Measurements from ENCODE around the gene KDM3B. TPM values are rescaled to one million over a fixed set of nuclear protein-coding genes. Genes with fewer than 3 reads are reported as not detected.
"Not testable (repeated sequence)": the region's sequence is repeated elsewhere in the genome, so short reads cannot be mapped to it uniquely, and the experiment has no call there.

Gene KDM3B
- polyA plus RNA-seq, 4 donors: 82.0 to 98.8 (median 93.8) TPM

- no peak for DNase-seq (ENCODE audit: low read depth in 4 of 4, low spot score in 2 of 4)
These were observed 36.8 kb downstream of the KDM3B start for GRCh38 chr5:138389332-138389731.

GRCh38 chr5:138389911-138390310 lies 37.4 kb downstream of the KDM3B start:
- DNase-seq (ENCODE audit: low read depth in 4 of 4, low spot score in 2 of 4): not testable (repeated sequence)

- no peak for DNase-seq (ENCODE audit: low read depth in 4 of 4, low spot score in 2 of 4)
These were observed 39.4 kb downstream of the KDM3B start for GRCh38 chr5:138391859-138392386.

- DNase-seq (ENCODE audit: low read depth in 4 of 4, low spot score in 2 of 4): no peak
These were observed 50.2 kb downstream of the KDM3B start for GRCh38 chr5:138402640-138403039.

- no peak for DNase-seq (ENCODE audit: low read depth in 4 of 4, low spot score in 2 of 4)
These were observed 55.5 kb downstream of the KDM3B start for GRCh38 chr5:138408023-138408422.

- not testable (repeated sequence) for DNase-seq (ENCODE audit: low read depth in 4 of 4, low spot score in 2 of 4)
These were observed 58.6 kb downstream of the KDM3B start for GRCh38 chr5:138410996-138411640.

GRCh38 chr5:138418444-138418843 lies 66.0 kb downstream of the KDM3B start:
- DNase-seq (ENCODE audit: low read depth in 4 of 4, low spot score in 2 of 4): no peak

GRCh38 chr5:138425079-138425478 lies 72.6 kb downstream of the KDM3B start:
- no peak for DNase-seq (ENCODE audit: low read depth in 4 of 4, low spot score in 2 of 4)

- no peak for DNase-seq (ENCODE audit: low read depth in 4 of 4, low spot score in 2 of 4)
These were observed 83.5 kb downstream of the KDM3B start for GRCh38 chr5:138435943-138436342.

- no peak for DNase-seq (ENCODE audit: low read depth in 4 of 4, low spot score in 2 of 4)
These were observed 85.7 kb downstream of the KDM3B start for GRCh38 chr5:138438003-138438723.

- DNase-seq (ENCODE audit: low read depth in 4 of 4, low spot score in 2 of 4): peak in 3 of 4 donors; percentile 19 to 39 (median 33)
These were observed 86.4 kb downstream of the KDM3B start, which contains the start of gene REEP2 for GRCh38 chr5:138438724-138439476. Gene REEP2, plus strand, starts transcription at chr5:138439057. Its CDS starts 152 bp downstream, at chr5:138439209.

GRCh38 chr5:138439477-138440158 lies 87.1 kb downstream of the KDM3B start:
- peak in 1 of 4 donors; percentile 23 for DNase-seq (ENCODE audit: low read depth in 4 of 4, low spot score in 2 of 4)

GRCh38 chr5:138440159-138441073 lies 87.9 kb downstream of the KDM3B start:
- no peak for DNase-seq (ENCODE audit: low read depth in 4 of 4, low spot score in 2 of 4)

- DNase-seq (ENCODE audit: low read depth in 4 of 4, low spot score in 2 of 4): no peak
These were observed 88.7 kb downstream of the KDM3B start for GRCh38 chr5:138441221-138441620.

- DNase-seq (ENCODE audit: low read depth in 4 of 4, low spot score in 2 of 4): no peak
These were observed 91.7 kb downstream of the KDM3B start for GRCh38 chr5:138444078-138444773.

- no peak for DNase-seq (ENCODE audit: low read depth in 4 of 4, low spot score in 2 of 4)
These were observed 92.5 kb downstream of the KDM3B start for GRCh38 chr5:138444774-138445546.

GRCh38 chr5:138445547-138446271 lies 93.2 kb downstream of the KDM3B start:
- no peak for DNase-seq (ENCODE audit: low read depth in 4 of 4, low spot score in 2 of 4)
